Measurements from ENCODE around the gene RING1. TPM values are rescaled to one million over a fixed set of nuclear protein-coding genes. Genes with fewer than 3 reads are reported as not detected.

Gene RING1
- 26.7 and 34.0 TPM in 2 replicates for total RNA-seq

GRCh38 chr6:33208091-33208967 is at the start of gene RING1:
Gene RING1 (plus strand): TSS chr6:33208500. CDS start chr6:33208823, 323 bp downstream.

GRCh38 chr6:33192105-33192646 is 16.1 kb upstream of the RING1 start, which contains the start of gene COL11A2:
Gene COL11A2 (minus strand): TSS chr6:33192467. CDS start chr6:33192240, 227 bp downstream.

GRCh38 chr6:33200219-33201146 is 7.8 kb upstream of the RING1 start, which contains the start of the genes RXRB and SLC39A7:
Gene RXRB (minus strand): TSS chr6:33200665. CDS start chr6:33200476, 189 bp downstream.
Gene SLC39A7 (plus strand): TSS chr6:33200867. CDS start chr6:33201246, 379 bp downstream.

GRCh38 chr6:33204415-33205190 is 3.7 kb upstream of the RING1 start, which contains the start of gene HSD17B8:
Gene HSD17B8 (plus strand): TSS chr6:33204655. CDS start chr6:33204669, 14 bp downstream.

Other genes with a start within 250 kb of the RING1 start
- gene BRD2, start 239.9 kb upstream of the RING1 start, total RNA-seq, result 95.3 and 96.0 TPM in 2 replicates
- not detected in 2 replicates for gene HLA-DOA, start 198.9 kb upstream of the RING1 start, total RNA-seq
- gene HLA-DPA1, start 134.9 kb upstream of the RING1 start, total RNA-seq, result 0.55 and 4.0 TPM in 2 replicates
- 6.8 and 21.1 TPM in 2 replicates for gene HLA-DPB1, start 132.5 kb upstream of the RING1 start, total RNA-seq
- 0.11 and 0.12 TPM in 2 replicates for gene COL11A2, start 16.0 kb upstream of the RING1 start, total RNA-seq
- 23.9 and 25.0 TPM in 2 replicates for gene RXRB, start 7.8 kb upstream of the RING1 start, total RNA-seq
- gene SLC39A7, start 7.6 kb upstream of the RING1 start, total RNA-seq, result 129 and 159 TPM in 2 replicates
- 2.7 and 8.9 TPM in 2 replicates for gene HSD17B8, start 3.8 kb upstream of the RING1 start, total RNA-seq
- 35.0 and 35.6 TPM in 2 replicates for gene VPS52, start 63.4 kb downstream of the RING1 start, total RNA-seq
- 3,212 and 3,760 TPM in 2 replicates for gene RPS18, start 63.6 kb downstream of the RING1 start, total RNA-seq
- 4.4 and 5.3 TPM in 2 replicates for gene B3GALT4, start 68.6 kb downstream of the RING1 start, total RNA-seq
- gene WDR46, start 80.7 kb downstream of the RING1 start, total RNA-seq, result 79.9 and 102 TPM in 2 replicates
- 38.9 and 42.8 TPM in 2 replicates for gene PFDN6, start 81.1 kb downstream of the RING1 start, total RNA-seq
- gene RGL2, start 90.4 kb downstream of the RING1 start, total RNA-seq, result 20.1 and 23.9 TPM in 2 replicates
- 33.0 and 49.9 TPM in 2 replicates for gene TAPBP, start 105.6 kb downstream of the RING1 start, total RNA-seq
- 19.5 and 24.2 TPM in 2 replicates for gene ZBTB22, start 109.2 kb downstream of the RING1 start, total RNA-seq
- 24.7 and 70.2 TPM in 2 replicates for gene DAXX, start 114.5 kb downstream of the RING1 start, total RNA-seq
- gene KIFC1, start 183.3 kb downstream of the RING1 start, total RNA-seq, result 15.0 and 57.7 TPM in 2 replicates
- gene PHF1, start 202.5 kb downstream of the RING1 start, total RNA-seq, result 23.0 and 29.7 TPM in 2 replicates
- 109 and 129 TPM in 2 replicates for gene CUTA, start 209.6 kb downstream of the RING1 start, total RNA-seq
- gene SYNGAP1, start 211.6 kb downstream of the RING1 start, total RNA-seq, result 4.6 and 6.0 TPM in 2 replicates
- 5.0 and 5.7 TPM in 2 replicates for gene ZBTB9, start 246.1 kb downstream of the RING1 start, total RNA-seq